Amniotic stem cell (primary cell): ENCODE results near the gene RIMS1.

Experiments
- DNase-seq: peaks from one replicate; lab custom pipeline; 2025; lab: John Stamatoyannopoulos, UW

Gene RIMS1

GRCh38 chr6:72416744-72417465, 530.6 kb downstream of the RIMS1 start:
- DNase-seq: no peak

- no peak for DNase-seq
Measured at GRCh38 chr6:72417759-72418158, 531.4 kb downstream of the RIMS1 start.

- DNase-seq: peak; percentile 81
Measured at GRCh38 chr6:72418495-72418894, 532.1 kb downstream of the RIMS1 start.

GRCh38 chr6:72419966-72420365, 533.6 kb downstream of the RIMS1 start:
- DNase-seq: no peak

GRCh38 chr6:72420409-72420808, 534.1 kb downstream of the RIMS1 start:
- no peak for DNase-seq

GRCh38 chr6:72421387-72421786, 535.0 kb downstream of the RIMS1 start:
- DNase-seq: no peak

GRCh38 chr6:72422171-72422570, 535.8 kb downstream of the RIMS1 start:
- DNase-seq: peak; percentile 32

- DNase-seq: no peak
Measured at GRCh38 chr6:72424476-72424875, 538.1 kb downstream of the RIMS1 start.

- DNase-seq: peak; percentile 64
Measured at GRCh38 chr6:72425003-72425681, 538.8 kb downstream of the RIMS1 start.

- DNase-seq: no peak
Measured at GRCh38 chr6:72440611-72441010, 554.3 kb downstream of the RIMS1 start.

- no peak for DNase-seq
Measured at GRCh38 chr6:72446430-72446829, 560.1 kb downstream of the RIMS1 start.
